ENCODE data around the gene MYO7A.

MYO7A gene

DNA sequence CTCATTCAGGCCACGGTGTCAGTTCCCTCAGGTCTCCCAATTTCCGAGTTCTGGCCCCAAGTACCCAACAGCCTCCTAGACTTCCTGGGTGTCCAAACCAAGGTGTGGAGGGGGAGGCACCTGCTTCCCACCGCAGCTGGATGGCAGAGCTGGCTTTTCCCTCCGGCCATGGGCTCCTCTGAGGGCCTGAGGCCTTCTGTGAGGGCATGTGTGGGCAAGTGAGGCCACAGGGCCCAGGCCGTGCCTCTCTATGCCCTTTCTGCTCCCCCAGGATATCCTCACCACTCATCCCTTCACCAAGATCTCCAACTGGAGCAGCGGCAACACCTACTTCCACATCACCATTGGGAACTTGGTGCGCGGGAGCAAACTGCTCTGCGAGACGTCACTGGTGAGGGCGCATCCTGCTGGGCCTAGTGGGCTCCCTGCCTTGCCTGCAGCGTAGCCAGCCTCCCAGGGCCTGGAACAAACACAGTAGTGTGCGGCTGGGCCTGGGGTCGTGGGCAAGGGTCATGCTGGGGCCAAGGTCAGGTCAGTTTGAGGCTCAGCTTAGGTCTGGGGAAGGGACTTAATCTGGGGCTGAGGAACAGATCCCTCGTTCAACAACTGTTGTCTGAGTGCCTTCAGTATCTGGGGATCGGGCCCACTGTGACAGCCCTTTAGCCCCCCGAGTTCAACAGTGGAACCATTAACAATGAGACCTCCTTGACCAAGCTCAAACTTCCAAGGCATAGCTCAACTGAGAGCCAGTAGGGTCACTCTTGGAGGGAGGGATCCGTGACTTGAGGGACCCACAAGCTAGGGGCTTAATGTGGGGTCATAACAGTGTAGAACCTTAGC, 85.8 kb downstream of the MYO7A start:
- no peaks in the 10 kb centered on the region for H3K36me3 Mint-ChIP-seq (ENCODE audit: low read depth)
- H3K9me3 Mint-ChIP-seq: no peaks in the 10 kb centered on the region
- TF ChIP-seq, protein P1, sequence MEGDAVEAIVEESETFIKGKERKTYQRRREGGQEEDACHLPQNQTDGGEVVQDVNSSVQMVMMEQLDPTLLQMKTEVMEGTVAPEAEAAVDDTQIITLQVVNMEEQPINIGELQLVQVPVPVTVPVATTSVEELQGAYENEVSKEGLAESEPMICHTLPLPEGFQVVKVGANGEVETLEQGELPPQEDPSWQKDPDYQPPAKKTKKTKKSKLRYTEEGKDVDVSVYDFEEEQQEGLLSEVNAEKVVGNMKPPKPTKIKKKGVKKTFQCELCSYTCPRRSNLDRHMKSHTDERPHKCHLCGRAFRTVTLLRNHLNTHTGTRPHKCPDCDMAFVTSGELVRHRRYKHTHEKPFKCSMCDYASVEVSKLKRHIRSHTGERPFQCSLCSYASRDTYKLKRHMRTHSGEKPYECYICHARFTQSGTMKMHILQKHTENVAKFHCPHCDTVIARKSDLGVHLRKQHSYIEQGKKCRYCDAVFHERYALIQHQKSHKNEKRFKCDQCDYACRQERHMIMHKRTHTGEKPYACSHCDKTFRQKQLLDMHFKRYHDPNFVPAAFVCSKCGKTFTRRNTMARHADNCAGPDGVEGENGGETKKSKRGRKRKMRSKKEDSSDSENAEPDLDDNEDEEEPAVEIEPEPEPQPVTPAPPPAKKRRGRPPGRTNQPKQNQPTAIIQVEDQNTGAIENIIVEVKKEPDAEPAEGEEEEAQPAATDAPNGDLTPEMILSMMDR (IDR thresholded peaks at IDR 0.05; ENCODE audit: unreplicated experiment in 3 of 3): no peak
- H3K27me3 Mint-ChIP-seq (ENCODE audit: low read depth): peaks cover 10% of the 10 kb centered on the region
- no peaks in the 10 kb centered on the region for H3K4me1 Mint-ChIP-seq
- H3K27ac Mint-ChIP-seq: no peak overlapping the region
- no peak overlapping the region for H3K4me3 Mint-ChIP-seq

DNA sequence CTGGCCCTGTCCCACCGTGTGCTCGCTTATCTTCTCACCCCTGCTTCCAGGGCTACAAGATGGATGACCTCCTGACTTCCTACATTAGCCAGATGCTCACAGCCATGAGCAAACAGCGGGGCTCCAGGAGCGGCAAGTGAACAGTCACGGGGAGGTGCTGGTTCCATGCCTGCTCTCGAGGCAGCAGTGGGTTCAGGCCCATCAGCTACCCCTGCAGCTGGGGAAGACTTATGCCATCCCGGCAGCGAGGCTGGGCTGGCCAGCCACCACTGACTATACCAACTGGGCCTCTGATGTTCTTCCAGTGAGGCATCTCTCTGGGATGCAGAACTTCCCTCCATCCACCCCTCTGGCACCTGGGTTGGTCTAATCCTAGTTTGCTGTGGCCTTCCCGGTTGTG, 86.5 kb downstream of the MYO7A start:
- no peak overlapping the region for H3K4me3 Mint-ChIP-seq

DNA sequence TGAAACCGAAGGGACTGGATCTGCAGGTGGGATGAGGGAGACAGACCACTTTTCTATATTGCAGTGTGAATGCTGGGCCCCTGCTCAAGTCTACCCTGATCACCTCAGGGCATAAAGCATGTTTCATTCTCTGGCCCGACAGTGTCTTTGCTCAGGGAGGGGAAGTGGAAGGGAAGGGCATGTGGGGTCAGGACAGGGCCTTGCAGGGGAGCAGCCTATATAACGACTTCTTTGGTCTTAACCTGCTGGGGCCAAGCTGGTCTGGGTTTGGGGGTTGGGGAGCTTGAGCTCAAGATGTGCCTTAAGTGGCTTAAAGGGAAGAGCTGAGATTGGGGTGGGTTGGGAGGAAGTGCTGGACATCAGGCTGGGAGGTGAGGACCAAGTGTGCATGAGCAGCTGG, 87.1 kb downstream of the MYO7A start:
- H3K27ac Mint-ChIP-seq: no peak overlapping the region
- TF ChIP-seq, protein P1 (IDR thresholded peaks at IDR 0.05; ENCODE audit: unreplicated experiment in 3 of 3): no peak
- no peaks in the 10 kb centered on the region for H3K36me3 Mint-ChIP-seq (ENCODE audit: low read depth)
- H3K27me3 Mint-ChIP-seq (ENCODE audit: low read depth): peaks cover 7% of the 10 kb centered on the region
- H3K9me3 Mint-ChIP-seq: no peaks in the 10 kb centered on the region
- no peaks in the 10 kb centered on the region for H3K4me1 Mint-ChIP-seq
- no peak overlapping the region for H3K4me3 Mint-ChIP-seq

More for the DNA sequence above, 86.5 kb downstream of the MYO7A start:
- Mint-ChIP-seq H3K27me3 (ENCODE audit: low read depth) (peaks cover 7% of the 10 kb centered on the region), H3K27ac (no peak overlapping the region), H3K9me3 (no peaks in the 10 kb centered on the region), H3K4me1 (no peaks in the 10 kb centered on the region), H3K36me3 (ENCODE audit: low read depth) (no peaks in the 10 kb centered on the region)
- TF ChIP-seq, protein P1 (IDR thresholded peaks at IDR 0.05; ENCODE audit: unreplicated experiment in 3 of 3): no peak

DNA sequence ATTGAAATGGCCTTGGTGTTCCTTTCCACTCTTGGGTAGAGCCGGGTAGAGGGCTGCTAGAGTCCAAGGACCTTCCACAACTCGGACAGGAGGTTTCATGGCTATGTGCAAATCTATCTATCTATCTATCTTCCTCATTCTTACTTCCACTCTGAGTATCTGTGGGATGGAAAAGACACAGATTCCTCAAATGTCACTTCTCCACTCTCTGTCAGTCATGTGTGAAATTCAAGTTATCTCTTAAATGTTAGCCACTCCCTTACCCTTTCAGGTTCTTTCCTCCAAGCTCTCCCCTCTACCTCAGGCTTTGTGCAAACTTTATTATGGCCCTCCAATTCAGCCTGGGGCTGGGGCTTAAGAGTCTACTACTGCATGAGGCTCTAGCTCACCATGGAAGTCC, 89.1 kb downstream of the MYO7A start:
- Mint-ChIP-seq H3K4me3 (no peak overlapping the region), H3K4me1 (no peaks in the 10 kb centered on the region), H3K27me3 (ENCODE audit: low read depth) (peaks cover 7% of the 10 kb centered on the region), H3K9me3 (no peaks in the 10 kb centered on the region), H3K36me3 (ENCODE audit: low read depth) (no peaks in the 10 kb centered on the region), H3K27ac (no peak overlapping the region)
- TF ChIP-seq, protein P1 (IDR thresholded peaks at IDR 0.05; ENCODE audit: unreplicated experiment in 3 of 3): no peak

DNA sequence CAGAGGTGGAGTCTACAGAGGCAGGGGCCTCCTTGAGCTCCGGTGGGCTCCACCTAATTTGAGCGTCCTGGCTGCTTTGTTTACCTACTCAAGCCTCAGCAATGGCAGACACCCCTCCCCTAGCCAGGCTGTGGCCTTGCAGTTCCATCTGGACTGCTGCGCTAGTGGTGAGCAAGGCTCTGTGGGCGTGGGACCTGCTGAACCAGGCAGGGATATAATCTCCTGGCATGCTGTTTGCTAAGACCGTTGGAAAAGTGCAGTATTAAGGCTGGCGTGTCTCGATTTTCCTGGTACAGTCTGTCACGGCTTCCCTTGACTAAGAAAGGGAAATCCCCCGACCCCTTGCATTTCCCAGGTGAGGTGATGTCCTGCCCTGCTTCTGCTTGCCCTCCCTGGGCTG, 95.8 kb downstream of the MYO7A start:
- peaks cover 4% of the 10 kb centered on the region for H3K27me3 Mint-ChIP-seq (ENCODE audit: low read depth)
- H3K27ac Mint-ChIP-seq: no peak overlapping the region

More for the DNA sequence above, 95.8 kb downstream of the MYO7A start:
- TF ChIP-seq, protein P1 (IDR thresholded peaks at IDR 0.05; ENCODE audit: unreplicated experiment in 3 of 3): no peak
- no peak overlapping the region for H3K4me3 Mint-ChIP-seq
- no peaks in the 10 kb centered on the region for H3K36me3 Mint-ChIP-seq (ENCODE audit: low read depth)
- peaks cover 5% of the 10 kb centered on the region for H3K9me3 Mint-ChIP-seq
- no peaks in the 10 kb centered on the region for H3K4me1 Mint-ChIP-seq
